K562 (cell line): ENCODE measurements around the gene CADPS2. TPM values are rescaled to one million over a fixed set of nuclear protein-coding genes. Genes with fewer than 3 reads are reported as not detected.

Source experiments
- ATAC-seq: fragments of 200-7000 bp; cut with Tn5 transposase; 3 replicates; pipeline ENCODE4 v1.9.1; 2020; ENCODE audit warnings: moderate library complexity
- BruUV-seq: library from RNA; stranded (reverse); fragments of 400-500 nt; replicated peaks from 2 replicates; lab custom pipeline; 2021; lab: Mats Ljungman, UMichigan
- CTCF ChIA-PET: fragments of 300-600 bp; formaldehyde crosslinking; extraction: SDS; loops from one replicate; lab custom pipeline; 2021; ENCODE audit warnings: low intra/inter-chr PET ratio; lab: Yijun Ruan, JAX
- POLR2A ChIA-PET: fragments of 300-600, 350-650 bp; sonication (Branson Sonifier 250); formaldehyde crosslinking; extraction: SDS; loops from one replicate; lab custom pipeline; 2021; ENCODE audit warnings: antibody characterized with exemption, inconsistent platforms; lab: Yijun Ruan, JAX
- DNase-seq, 4 experiments: peaks; one replicate each; pipeline versions ENCODE4 v3.0.0 to v3.0.0-alpha.2; 2011 to 2018; ENCODE audit warnings: low spot score in 3 of 4, mixed read lengths in 3 of 4; ENCODE audit errors: extremely low read depth in 1 of 4
- FAIRE-seq: peaks from 2 replicates; lab custom pipeline; 2011; peaks lifted over from hg19 to GRCh38; lab: Jason Lieb, UNC
- H2AFZ ChIP-seq: 2 replicates; pipeline ENCODE4 v1.6.0; 2011; ENCODE audit warnings: low read depth, low read length, control low read depth, inconsistent platforms
- H3K27ac ChIP-seq: fragments of 200-600 bp; 3 replicates; pipeline ENCODE4 v1.8.0; 2011; ENCODE audit warnings: low read depth, mild to moderate bottlenecking, control low read depth, inconsistent platforms, low read length, moderate library complexity, mixed read lengths; ENCODE audit errors: extremely low read depth
- H3K27me3 ChIP-seq, 2 experiments: fragments of 300-600 bp in 1 of 2; 2 replicates in 1 of 2; 3 replicates in 1 of 2; pipeline versions ENCODE4 v1.6.0 to v1.8.0; 2011; ENCODE audit warnings: inconsistent platforms in 2 of 2, low read length in 2 of 2, mild to moderate bottlenecking in 1 of 2, mixed read lengths in 1 of 2, moderate library complexity in 1 of 2; ENCODE audit not compliant: control insufficient read depth in 2 of 2, insufficient read depth in 2 of 2
- H3K36me3 ChIP-seq: fragments of 300-600 bp; 3 replicates; pipeline ENCODE4 v1.8.0; 2011; ENCODE audit warnings: mild to moderate bottlenecking, low read length, inconsistent platforms; ENCODE audit not compliant: control insufficient read depth, insufficient read depth
- H3K4me1 ChIP-seq, 2 experiments: fragments of 200-600 bp in 1 of 2; replicated peaks in 1 of 2; 2 replicates in 1 of 2; 3 replicates in 1 of 2; pipeline versions ENCODE4 v1.5.1 to v1.8.0; 2011; ENCODE audit warnings: inconsistent platforms in 2 of 2, low read length in 2 of 2, mild to moderate bottlenecking in 1 of 2, mixed read lengths in 1 of 2, moderate library complexity in 1 of 2; ENCODE audit not compliant: control insufficient read depth in 2 of 2, insufficient read depth in 2 of 2
- H3K4me2 ChIP-seq: 2 replicates; pipeline ENCODE4 v1.6.1; 2011; ENCODE audit warnings: low read length, control low read depth, inconsistent platforms, mixed read lengths; ENCODE audit not compliant: insufficient read depth
- H3K4me3 ChIP-seq: fragments of 200-600 bp; sonication (generic), shearing (Covaris generic); 2 replicates; pipeline ENCODE4 v1.5.1; 2016; ENCODE audit warnings: control low read depth, inconsistent platforms
- H3K79me2 ChIP-seq: fragments of 200-600 bp; 3 replicates; pipeline ENCODE4 v1.8.0; 2011; ENCODE audit warnings: low read length, inconsistent platforms; ENCODE audit not compliant: control insufficient read depth, insufficient read depth
- H3K9ac ChIP-seq, 2 experiments: 2 replicates each; pipeline versions ENCODE4 v1.6.0 to v1.6.1; 2011; ENCODE audit warnings: low read depth in 2 of 2, low read length in 2 of 2, control low read depth in 1 of 2, inconsistent platforms in 1 of 2, mild to moderate bottlenecking in 1 of 2, mixed read lengths in 1 of 2; ENCODE audit not compliant: insufficient read depth in 1 of 2
- H3K9me1 ChIP-seq: one replicate; pipeline ENCODE4 v1.6.0; 2011; ENCODE audit warnings: inconsistent platforms, mild to moderate bottlenecking, low read length, moderate library complexity; ENCODE audit not compliant: control insufficient read depth, insufficient read depth
- H3K9me3 ChIP-seq: replicated peaks from 2 replicates; pipeline ENCODE4 v1.5.1; 2011; ENCODE audit warnings: low read depth, low read length, inconsistent platforms; ENCODE audit not compliant: control insufficient read depth, insufficient read depth
- H4K20me1 ChIP-seq: replicated peaks from 2 replicates; pipeline ENCODE4 v1.6.1; 2011; ENCODE audit warnings: low read length, inconsistent platforms, mixed read lengths; ENCODE audit not compliant: control insufficient read depth, insufficient read depth
- ATF7 ChIP-seq: fragments of 450-650 bp; IDR thresholded peaks from 2 replicates; pipeline ENCODE4 v1.7.1; 2014; ENCODE audit warnings: mild to moderate bottlenecking, moderate library complexity
- CC2D1A ChIP-seq: fragments of 450-650 bp; IDR thresholded peaks from 2 replicates; pipeline ENCODE4 v1.6.1; 2017; ENCODE audit warnings: mild to moderate bottlenecking
- E2F3 ChIP-seq: fragments of 250-450 bp; sonication (Bioruptor Pico); IDR thresholded peaks from 2 replicates; pipeline ENCODE4 v1.4.0; 2020; ENCODE audit warnings: mild to moderate bottlenecking
- HDAC3 ChIP-seq: fragments of 450-650 bp; IDR thresholded peaks from 2 replicates; pipeline ENCODE4 v1.6.1; 2018; ENCODE audit warnings: borderline replicate concordance, mild to moderate bottlenecking, moderate library complexity; ENCODE audit not compliant: partially characterized antibody
- HDAC6 ChIP-seq: IDR thresholded peaks from 2 replicates; pipeline ENCODE4 v1.6.1; 2012; ENCODE audit warnings: low read depth, mild to moderate bottlenecking, control low read depth, inconsistent platforms, low read length, moderate library complexity
- KAT2B ChIP-seq: IDR thresholded peaks from one replicate; pipeline ENCODE4 v1.6.1; 2012; ENCODE audit warnings: low read depth, mild to moderate bottlenecking, control low read depth, inconsistent platforms, low read length, moderate library complexity
- NCOA4 ChIP-seq: fragments of 450-650 bp; IDR thresholded peaks from 2 replicates; pipeline ENCODE4 v1.6.1; 2018; ENCODE audit warnings: mild to moderate bottlenecking; ENCODE audit not compliant: partially characterized antibody
- NFIX ChIP-seq: fragments of 250-450 bp; sonication (Bioruptor Pico); IDR thresholded peaks from 2 replicates; pipeline ENCODE4 v1.4.0; 2020; ENCODE audit warnings: low read depth, mild to moderate bottlenecking, moderate library complexity
- PHTF2 ChIP-seq: fragments of 250-450 bp; sonication (Bioruptor Pico); IDR thresholded peaks from 2 replicates; pipeline ENCODE4 v1.5.0; 2021; ENCODE audit warnings: mild to moderate bottlenecking
- POU5F1 ChIP-seq: fragments of 150-350 bp; IDR thresholded peaks from 2 replicates; pipeline ENCODE4 v1.6.1; 2014; ENCODE audit warnings: borderline replicate concordance, low read length, low read depth, mild to moderate bottlenecking; ENCODE audit not compliant: partially characterized antibody
- PPARD ChIP-seq: fragments of 250-450 bp; sonication (Bioruptor Pico); IDR thresholded peaks from 2 replicates; pipeline ENCODE4 v1.8.0; 2022; ENCODE audit warnings: inconsistent platforms, mild to moderate bottlenecking, moderate library complexity
- PYGO2 ChIP-seq: fragments of 450-650 bp; IDR thresholded peaks from 2 replicates; pipeline ENCODE4 v1.6.1; 2016; ENCODE audit warnings: mild to moderate bottlenecking, missing genetic modification characterization, moderate library complexity, missing compliant biosample characterization
- SIX5 ChIP-seq, 2 experiments: IDR thresholded peaks; 2 replicates each; pipeline ENCODE4 v1.6.1; 2011; ENCODE audit warnings: low read length in 2 of 2, borderline replicate concordance in 1 of 2, low read depth in 1 of 2, mild to moderate bottlenecking in 1 of 2, moderate library complexity in 1 of 2; ENCODE audit not compliant: insufficient read depth in 1 of 2
- SMARCA5 ChIP-seq: fragments of 450-650 bp; IDR thresholded peaks from 2 replicates; pipeline ENCODE4 v1.6.1; 2016
- TAL1 ChIP-seq: fragments of 450-650 bp; IDR thresholded peaks from 2 replicates; pipeline ENCODE4 v1.6.1; 2016; ENCODE audit warnings: mild to moderate bottlenecking
- THRB ChIP-seq: fragments of 450-650 bp; formaldehyde crosslinking; conservative IDR thresholded peaks from 2 replicates; pipeline ENCODE4 v1.4.0; 2022; ENCODE audit warnings: mild to moderate bottlenecking, missing genetic modification characterization
- ZBTB1 ChIP-seq: sonication (generic); formaldehyde crosslinking; IDR thresholded peaks from 2 replicates; pipeline ENCODE4 v1.8.1; 2023; ENCODE audit warnings: missing genetic modification reagents, low read depth, mild to moderate bottlenecking, borderline replicate concordance
- ZNF124 ChIP-seq: sonication (generic); formaldehyde crosslinking; IDR thresholded peaks from 2 replicates; pipeline ENCODE4 v1.8.1; 2022; ENCODE audit warnings: missing genetic modification reagents
- ZNF589 ChIP-seq: fragments of 200-800 bp; sonication (Bioruptor generic); IDR thresholded peaks from 2 replicates; pipeline ENCODE4 v1.6.1; 2016; ENCODE audit warnings: low read depth, missing genetic modification characterization, missing compliant biosample characterization
- WGBS: fragments of 100-300 bp; shearing (Covaris generic); methylation state at CpG from one replicate; pipeline ENCODE4 v1.1.6; 2016; ENCODE audit warnings: low coverage, mixed read lengths; ENCODE audit not compliant: insufficient coverage; ENCODE audit errors: missing lambda C conversion rate; 5-methylcytosine and 5-hydroxymethylcytosine counted together
- in situ Hi-C: fragments of 300-500 bp; cut with MboI; formaldehyde crosslinking; loops from 4 replicates; pipeline ENCODE4 v1.15.0; 2018; ENCODE audit warnings: inconsistent platforms, mixed read lengths
- intact Hi-C: fragments of 100-400 bp; cut with micrococcal nuclease; formaldehyde crosslinking; loops from 2 replicates; pipeline ENCODE4 v1.14.2; 2022
- polyA plus RNA-seq, 8 experiments: library from polyadenylated mRNA; depleted of rRNA in 4 of 8; stranded (reverse) in 5 of 8; unstranded in 3 of 8; fragments of >200 nt; fragmentation: Nextera tagmentation in 2 of 8; fragmentation: Illumina TruSeq in 1 of 8; extraction: Ambion mirVana in 2 of 8; extraction: Trizol in 1 of 8; gene quantifications; 2 replicates each; pipeline versions ENCODE4 v1.2.1 to v1.2.3, GENCODE V29; 2011 to 2014; ENCODE audit warnings: inconsistent platforms in 1 of 8, missing spikeins in 1 of 8
- total RNA-seq, 7 experiments: library from RNA; depleted of rRNA in 6 of 7; stranded (reverse); fragments of >200 nt in 6 of 7; fragmentation: Illumina TruSeq in 2 of 7; extraction: Trizol in 2 of 7; gene quantifications; 2 replicates each; pipeline versions ENCODE4 v1.2.1 to v1.2.3, GENCODE V29; 2011 to 2021; ENCODE audit warnings: low replicate concordance in 1 of 7

CADPS2 gene
- total and polyA plus RNA-seq, 9 of the 15 experiments (the other 6 are each of a cell fraction or from before 2014, with no cell fraction given): 0.03 to 0.14 (median 0.04) TPM; not detected in 1

GRCh38 chr7:122752583-122752982, 133.7 kb downstream of the CADPS2 start:
- FAIRE-seq: no peak
- CTCF ChIA-PET: no interaction called here

GRCh38 chr7:122750389-122750788, 135.9 kb downstream of the CADPS2 start:
- no peak overlapping the region for H3K4me2 ChIP-seq
- H3K9ac ChIP-seq: no peak overlapping the region
- no peaks in the 10 kb centered on the region for H3K36me3 ChIP-seq
- H3K9me1 ChIP-seq: no peaks in the 10 kb centered on the region
- H2AFZ ChIP-seq: no peak overlapping the region
- H3K27ac ChIP-seq: no peak overlapping the region
- H3K4me1 ChIP-seq: no peaks in the 10 kb centered on the region
- no TSS peak for BruUV-seq
- H4K20me1 ChIP-seq: no peaks in the 10 kb centered on the region
- POLR2A ChIA-PET: interaction anchor here (0.6 kb wide), 1 partner anchor 11 kb away, joined by 3 read pairs; no protein-coding TSS in a partner anchor
- intact Hi-C loops: no loop called here
- 0% methylated on average over 2 of the region's 2 CpGs for WGBS
- ATAC-seq: no peak
- CTCF ChIA-PET: no interaction called here
- in situ Hi-C loops: no loop called here
- no peaks in the 10 kb centered on the region; the same call in 1 of the 2 replicates for H3K9me3 ChIP-seq
- no peak overlapping the region for H3K4me3 ChIP-seq
- no peaks in the 10 kb centered on the region for H3K79me2 ChIP-seq
- DNase-seq: no peak
- no peaks in the 10 kb centered on the region for H3K27me3 ChIP-seq
- FAIRE-seq: no peak
- TF ChIP-seq PHTF2 (CRISPR knock-in tag) (no peak), SMARCA5 (no peak), PYGO2 (tag) (no peak), ZNF589 (CRISPR knock-in tag) (no peak), ZBTB1 (CRISPR knock-in tag) (no peak), HDAC6 (no peak), ZNF124 (CRISPR knock-in tag) (no peak), CC2D1A (no peak), HDAC3 (no peak), SIX5 (IDR thresholded peaks at IDR 0.05; ENCODE audit: borderline replicate concordance in 1 of 2, insufficient read depth in 1 of 2, low read depth in 1 of 2, low read length in 2 of 2) (no peak), NCOA4 (no peak), THRB (CRISPR knock-in tag) (no peak), POU5F1 (no peak), ATF7 (no peak), NFIX (CRISPR knock-in tag) (no peak)

More at GRCh38 chr7:122752583-122752982, 133.7 kb downstream of the CADPS2 start:
- POLR2A ChIA-PET: no interaction called here
- in situ Hi-C loops (no loop called here), intact Hi-C loops (no loop called here)
- no peaks in the 10 kb centered on the region for H3K36me3 ChIP-seq
- no peak overlapping the region for H3K4me2 ChIP-seq
- ATAC-seq: no peak
- no peaks in the 10 kb centered on the region for H3K79me2 ChIP-seq
- BruUV-seq: no TSS peak
- WGBS: 0% methylated on average over 3 of the region's 3 CpGs
- H3K9ac ChIP-seq: no peak overlapping the region
- H3K4me3 ChIP-seq: no peak overlapping the region
- H3K27me3 ChIP-seq: no peaks in the 10 kb centered on the region
- H3K9me1 ChIP-seq: no peaks in the 10 kb centered on the region
- H3K27ac ChIP-seq: no peak overlapping the region
- H2AFZ ChIP-seq: no peak overlapping the region
- H3K9me3 ChIP-seq: no peaks in the 10 kb centered on the region; the same call in 1 of the 2 replicates
- H4K20me1 ChIP-seq: no peaks in the 10 kb centered on the region
- TF ChIP-seq ZBTB1 (CRISPR knock-in tag) (no peak), PPARD (no peak), TAL1 (no peak), E2F3 (CRISPR knock-in tag) (no peak), KAT2B (no peak)
- H3K4me1 ChIP-seq: no peaks in the 10 kb centered on the region
- DNase-seq: no peak
